Coronary artery (tissue), 2 donors: ENCODE data around the gene ZNF511.

ENCODE experiments used
- DNase-seq: peaks from one replicate; pipeline ENCODE4 v3.0.0-alpha.2; 2017; ENCODE audit warnings: low spot score
- H3K27ac ChIP-seq, 2 donors: fragments of 200-600 bp; sonication (generic); one replicate each; pipeline ENCODE4 v1.5.1; 2016 to 2019
- H3K4me3 ChIP-seq: fragments of 200-600 bp; sonication (generic); 2 replicates; pipeline ENCODE4 v1.5.1; 2016; ENCODE audit warnings: mild to moderate bottlenecking, moderate library complexity
- TF ChIP-seq, protein P1 (sequence below): fragments of 200-600 bp; sonication (generic); IDR thresholded peaks from one replicate; pipeline ENCODE4 v1.5.1; 2019; ENCODE audit warnings: antibody characterized with exemption

ZNF511 gene

DNA sequence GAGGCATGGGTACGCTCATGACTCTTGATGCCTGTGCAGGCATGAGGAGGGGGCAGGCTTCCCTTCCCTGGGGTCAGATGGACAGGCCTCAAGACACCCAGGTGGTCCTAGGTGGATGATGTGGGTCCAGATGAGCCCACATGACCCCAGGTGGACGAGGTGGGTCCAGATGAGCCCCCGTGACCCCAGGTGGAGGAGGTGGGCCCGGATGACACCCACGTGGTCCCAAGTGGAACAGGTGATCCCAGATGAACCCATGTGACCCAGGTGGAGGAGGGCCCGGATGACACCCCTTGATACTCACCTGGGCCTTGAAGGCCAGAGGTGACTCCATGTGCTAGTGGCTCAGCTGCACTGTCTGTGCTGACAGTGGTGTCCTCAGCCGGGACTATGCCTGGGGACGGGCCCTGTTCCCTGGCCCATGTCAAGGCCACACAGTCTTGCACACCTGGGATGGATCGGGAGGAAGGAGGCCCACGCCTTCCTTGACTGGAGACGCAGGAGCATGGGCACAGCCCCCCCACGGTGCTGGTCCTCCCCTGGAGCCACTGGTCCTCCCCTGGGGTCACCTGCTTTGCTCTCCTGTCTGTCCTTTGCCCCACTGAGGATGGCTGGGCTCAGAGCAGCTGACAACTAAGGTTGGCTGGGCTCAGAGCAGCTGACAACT, 41.7 kb downstream of the ZNF511 start:
- H3K27ac ChIP-seq = no peak overlapping the region
- no peak for DNase-seq
- no peak overlapping the region for H3K4me3 ChIP-seq
- TF ChIP-seq, protein P1, sequence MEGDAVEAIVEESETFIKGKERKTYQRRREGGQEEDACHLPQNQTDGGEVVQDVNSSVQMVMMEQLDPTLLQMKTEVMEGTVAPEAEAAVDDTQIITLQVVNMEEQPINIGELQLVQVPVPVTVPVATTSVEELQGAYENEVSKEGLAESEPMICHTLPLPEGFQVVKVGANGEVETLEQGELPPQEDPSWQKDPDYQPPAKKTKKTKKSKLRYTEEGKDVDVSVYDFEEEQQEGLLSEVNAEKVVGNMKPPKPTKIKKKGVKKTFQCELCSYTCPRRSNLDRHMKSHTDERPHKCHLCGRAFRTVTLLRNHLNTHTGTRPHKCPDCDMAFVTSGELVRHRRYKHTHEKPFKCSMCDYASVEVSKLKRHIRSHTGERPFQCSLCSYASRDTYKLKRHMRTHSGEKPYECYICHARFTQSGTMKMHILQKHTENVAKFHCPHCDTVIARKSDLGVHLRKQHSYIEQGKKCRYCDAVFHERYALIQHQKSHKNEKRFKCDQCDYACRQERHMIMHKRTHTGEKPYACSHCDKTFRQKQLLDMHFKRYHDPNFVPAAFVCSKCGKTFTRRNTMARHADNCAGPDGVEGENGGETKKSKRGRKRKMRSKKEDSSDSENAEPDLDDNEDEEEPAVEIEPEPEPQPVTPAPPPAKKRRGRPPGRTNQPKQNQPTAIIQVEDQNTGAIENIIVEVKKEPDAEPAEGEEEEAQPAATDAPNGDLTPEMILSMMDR = no peak

DNA sequence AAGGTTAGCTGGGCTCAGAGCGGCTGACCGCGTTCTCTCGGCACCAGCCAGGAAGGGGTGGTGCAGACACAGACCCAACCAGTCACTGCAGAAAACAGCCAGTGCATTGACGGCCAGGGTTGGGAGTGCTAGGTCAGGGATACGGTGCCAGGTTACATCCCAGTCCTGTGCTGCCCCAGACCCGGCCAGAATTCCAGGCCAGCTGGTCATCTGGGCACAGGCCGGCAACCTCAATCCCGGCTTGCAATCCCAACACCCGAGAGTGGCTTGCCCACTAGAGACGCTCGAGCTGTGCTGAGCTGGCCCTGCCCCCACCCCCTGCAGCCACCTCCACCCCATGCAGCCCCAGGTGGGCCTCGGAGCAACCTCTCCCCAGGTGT, 42.2 kb downstream of the ZNF511 start:
- Histone ChIP-seq H3K4me3 (no peak overlapping the region), H3K27ac (no peak overlapping the region)
- TF ChIP-seq, protein P1 = no peak
- DNase-seq = no peak

DNA sequence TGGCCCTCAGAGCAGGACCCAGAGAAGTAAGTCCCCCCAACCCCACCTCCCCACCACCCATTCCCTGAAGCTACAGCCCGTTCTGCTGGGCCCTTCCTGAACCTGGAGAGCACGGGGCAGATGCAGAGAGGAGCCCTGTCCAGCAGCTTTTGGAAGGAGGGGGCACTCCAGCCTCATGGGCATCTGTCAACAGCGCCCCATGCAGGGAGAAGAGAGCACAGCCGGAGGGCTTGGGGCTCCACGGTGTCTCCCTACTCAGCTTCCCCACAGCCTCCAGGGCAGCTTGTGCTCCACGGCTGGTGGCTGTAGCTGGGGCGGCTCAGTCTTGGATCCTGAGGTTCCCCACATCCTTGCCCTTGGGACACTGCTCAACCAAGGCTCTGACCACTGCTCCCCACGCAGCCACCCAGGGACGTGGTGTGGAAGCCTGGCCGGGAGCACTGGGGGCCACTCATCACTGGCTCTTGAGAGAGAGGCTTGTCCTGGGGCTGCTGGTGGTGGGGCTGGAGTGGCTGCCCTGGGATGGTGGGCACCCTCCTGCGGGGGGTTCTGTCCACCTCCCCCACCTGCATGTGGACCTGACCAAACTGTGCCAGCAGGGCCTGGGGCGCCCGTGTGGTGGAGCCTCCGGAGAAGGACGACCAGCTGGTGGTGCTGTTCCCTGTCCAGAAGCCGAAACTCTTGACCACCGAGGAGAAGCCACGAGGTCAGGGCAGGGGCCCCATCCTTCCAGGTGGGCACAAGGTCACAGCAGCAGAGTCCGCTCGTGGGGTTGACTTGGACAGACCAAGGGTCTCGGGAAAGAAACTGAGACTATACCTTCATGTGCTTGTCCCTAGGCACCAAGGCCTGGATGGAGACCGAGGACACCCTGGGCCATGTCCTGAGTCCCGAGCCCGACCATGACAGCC, 42.9 kb downstream of the ZNF511 start:
- TF ChIP-seq, protein P1 = no peak
- Histone ChIP-seq H3K27ac (no peak overlapping the region), H3K4me3 (no peak overlapping the region)
- DNase-seq = no peak

DNA sequence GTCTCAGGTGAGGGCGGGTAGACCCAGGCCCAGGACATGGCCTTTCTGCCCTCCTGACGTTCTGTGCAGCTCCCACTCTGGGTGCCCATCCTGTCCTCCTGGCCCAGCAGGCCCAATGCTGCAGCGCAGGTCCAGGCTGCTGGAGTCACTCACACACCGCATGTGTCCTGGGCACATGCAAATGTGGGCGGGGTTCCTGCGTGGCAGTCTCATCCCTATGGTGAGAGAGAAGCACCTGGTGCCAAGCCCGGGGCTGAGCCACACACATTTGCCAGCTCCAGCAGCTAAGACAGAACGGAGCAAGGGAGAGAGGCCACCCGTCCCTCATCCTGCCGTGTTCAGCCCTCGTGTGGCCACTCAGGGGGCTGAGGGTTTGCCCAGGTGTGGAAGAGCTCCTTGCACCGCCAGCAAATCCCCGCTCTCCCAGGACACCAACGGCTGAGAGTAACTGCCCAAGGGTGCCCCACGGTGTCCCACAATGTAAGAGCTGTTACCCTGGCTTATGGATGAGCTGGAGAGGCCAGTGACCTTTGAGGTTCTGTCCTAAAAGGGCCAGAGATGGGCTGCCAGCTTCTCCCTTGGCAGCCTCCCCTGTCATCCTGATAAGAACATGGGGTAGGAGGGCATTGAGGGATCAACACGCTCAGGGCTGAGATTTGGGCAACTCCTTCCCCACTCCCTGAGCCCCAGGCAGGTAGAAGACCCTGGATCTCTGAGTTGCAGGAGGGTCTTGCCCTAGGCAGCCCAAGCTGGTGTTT, 44.7 kb downstream of the ZNF511 start:
- H3K4me3 ChIP-seq = no peak overlapping the region
- no peak overlapping the region for H3K27ac ChIP-seq

DNA sequence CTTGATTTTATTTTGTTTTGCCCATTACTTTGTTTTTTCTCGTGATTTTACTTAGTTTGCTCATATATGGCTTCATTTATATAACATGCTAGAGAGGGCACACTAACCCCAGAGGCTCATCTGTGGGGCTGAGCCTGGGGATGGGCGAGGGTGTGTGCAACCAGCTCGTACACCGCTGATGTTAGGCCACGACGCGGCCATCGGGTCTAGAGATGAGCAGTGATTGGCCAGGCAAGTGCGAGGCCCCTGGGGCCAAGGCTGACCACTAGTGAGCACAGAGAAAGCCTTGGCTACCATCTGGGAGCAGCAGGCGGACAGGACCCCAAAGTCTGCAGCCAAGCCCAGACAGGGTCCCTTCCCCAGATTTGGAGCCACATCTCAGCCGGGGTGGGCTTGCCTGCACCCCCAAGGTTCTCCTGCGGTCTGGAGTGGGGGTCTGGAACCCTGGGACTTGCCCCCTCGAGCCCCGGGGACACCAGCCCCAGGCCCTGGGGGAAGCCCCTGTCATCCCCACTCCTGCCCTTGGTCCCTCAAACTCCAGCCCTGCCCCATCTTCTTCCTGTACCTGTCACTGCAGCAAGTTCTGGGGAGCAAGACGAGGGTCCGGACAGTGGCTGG, 45.4 kb downstream of the ZNF511 start:
- no peak for DNase-seq
- TF ChIP-seq, protein P1 = no peak
- H3K27ac ChIP-seq = no peak overlapping the region
- H3K4me3 ChIP-seq = no peak overlapping the region

More for the DNA sequence above, 44.7 kb downstream of the ZNF511 start:
- DNase-seq = no peak
- TF ChIP-seq, protein P1 = no peak

DNA sequence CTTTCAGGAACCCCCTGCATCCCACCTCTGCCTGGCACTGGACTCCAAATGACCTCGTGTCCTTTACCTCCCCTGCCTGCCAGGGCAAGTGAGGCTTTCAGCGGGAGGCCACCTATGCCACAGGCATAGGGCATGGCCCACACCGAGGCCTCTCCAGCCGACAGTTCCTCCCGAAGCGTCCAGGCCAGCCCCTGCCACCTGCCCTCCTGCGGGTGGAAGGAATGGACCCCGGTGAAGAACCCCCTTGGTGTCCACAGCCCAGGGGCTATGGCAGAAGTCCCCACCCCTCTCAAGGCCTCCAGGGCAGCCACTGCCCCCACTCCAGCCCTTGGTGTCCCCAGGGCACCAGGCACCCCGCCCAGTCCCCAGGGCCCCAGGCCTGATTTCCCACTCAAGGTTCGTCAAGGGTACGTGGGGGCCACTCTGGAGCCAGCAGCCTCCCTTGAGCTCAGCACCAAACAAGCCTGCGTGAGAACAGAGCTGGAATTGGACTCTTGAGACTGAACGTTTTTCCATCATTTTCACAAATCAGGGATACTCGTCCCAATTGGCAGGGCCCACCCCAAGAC, 46.0 kb downstream of the ZNF511 start:
- DNase-seq = no peak
- H3K27ac ChIP-seq = no peak overlapping the region
- no peak overlapping the region for H3K4me3 ChIP-seq
- TF ChIP-seq, protein P1 = no peak
